ENCODE results near the gene LIMD2.
"Not testable (repeated sequence)": the region's sequence is repeated elsewhere in the genome, so short reads cannot be mapped to it uniquely, and the experiment has no call there.

LIMD2 gene

GRCh38 chr17:63699638-63700527, at the start of gene LIMD2:
Gene LIMD2, minus strand, starts transcription at chr17:63700125. Its CDS starts 827 bp downstream, at chr17:63699298.
- peak; percentile 74 for DNase-seq

GRCh38 chr17:63741408-63742173, 41.7 kb upstream of the LIMD2 start, which contains the start of gene STRADA:
Gene STRADA, minus strand, starts transcription at chr17:63741799. Its CDS starts 13,430 bp downstream, at chr17:63728369.
- peak; percentile 97 for DNase-seq

DNA sequence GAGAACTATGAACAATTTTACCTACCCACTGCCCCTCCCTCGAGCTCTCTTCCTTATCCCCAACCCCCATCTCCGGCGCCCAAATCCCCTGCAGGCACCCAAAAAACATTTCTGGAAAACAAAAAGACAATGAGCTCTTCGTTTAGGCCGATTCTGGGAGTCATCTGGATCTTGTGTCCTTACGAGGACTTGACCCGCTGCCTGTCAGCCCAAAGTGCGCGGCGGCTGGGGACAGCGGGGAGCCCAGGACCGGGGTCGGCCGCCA, 41.1 kb upstream of the LIMD2 start:
- DNase-seq, result no peak

GRCh38 chr17:63740464-63741142, 40.7 kb upstream of the LIMD2 start:
- DNase-seq, result peak; percentile 1

DNA sequence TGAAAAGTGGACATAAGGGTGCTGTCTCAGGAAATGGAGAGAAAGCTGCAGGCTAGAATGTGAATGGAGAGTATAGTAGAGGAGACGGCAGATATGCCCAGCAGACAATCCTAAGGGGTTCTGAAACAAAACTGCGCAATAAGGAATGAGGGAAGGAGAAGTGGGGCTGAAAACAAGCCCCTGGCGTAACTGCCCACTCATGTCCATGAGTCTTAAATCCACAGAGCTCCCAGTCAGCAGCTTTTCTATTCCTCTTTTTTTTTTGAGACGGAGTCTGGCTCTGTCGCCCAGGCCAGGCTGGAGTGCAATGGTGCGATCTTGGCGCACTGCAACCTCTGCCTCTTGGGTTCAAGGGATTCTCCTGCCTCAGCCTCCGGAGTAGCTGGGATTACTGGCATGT, 35.8 kb upstream of the LIMD2 start:
- no peak for DNase-seq

- no peak for DNase-seq
Observed at GRCh38 chr17:63722403-63722802, 22.5 kb upstream of the LIMD2 start.

DNA sequence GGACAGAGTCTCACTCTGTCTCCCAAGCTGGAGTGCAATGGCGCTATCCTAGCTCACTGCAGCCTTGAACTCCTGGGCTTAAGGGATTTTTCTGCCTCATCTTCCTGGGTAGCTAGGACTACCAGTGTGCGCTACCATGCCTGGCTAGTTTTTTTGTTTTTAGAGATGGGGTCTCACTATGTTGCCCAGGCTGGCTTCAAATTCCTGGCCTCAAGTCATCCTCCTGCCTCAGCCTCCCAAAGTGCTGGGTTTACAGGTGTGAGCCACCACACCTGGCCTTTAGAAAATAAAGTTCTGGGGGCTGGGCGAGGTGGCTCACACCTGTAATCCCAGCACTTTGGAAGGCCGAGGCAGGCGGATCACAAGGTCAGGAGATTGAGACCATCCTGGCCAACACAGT, 20.3 kb upstream of the LIMD2 start:
- not testable (repeated sequence) for DNase-seq

DNA sequence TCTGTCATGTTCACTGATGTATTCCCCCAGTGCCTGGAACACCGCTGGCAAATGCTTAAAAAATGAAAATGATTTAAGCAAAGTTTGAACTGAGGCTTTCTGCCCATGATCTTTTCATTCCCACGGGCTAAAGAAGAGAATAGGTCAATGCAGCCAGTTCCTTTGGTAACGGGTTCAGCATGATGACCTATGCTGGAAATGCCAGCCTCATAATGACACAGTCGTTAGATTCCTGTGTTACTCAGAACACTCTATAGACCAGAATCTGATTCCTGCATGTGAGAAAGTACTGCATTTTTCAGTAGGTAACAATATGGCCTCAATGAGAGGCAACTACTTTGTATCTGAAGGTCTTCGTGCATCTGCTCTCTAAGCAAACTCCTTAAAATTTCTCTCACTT, 19.1 kb upstream of the LIMD2 start:
- no peak for DNase-seq

DNA sequence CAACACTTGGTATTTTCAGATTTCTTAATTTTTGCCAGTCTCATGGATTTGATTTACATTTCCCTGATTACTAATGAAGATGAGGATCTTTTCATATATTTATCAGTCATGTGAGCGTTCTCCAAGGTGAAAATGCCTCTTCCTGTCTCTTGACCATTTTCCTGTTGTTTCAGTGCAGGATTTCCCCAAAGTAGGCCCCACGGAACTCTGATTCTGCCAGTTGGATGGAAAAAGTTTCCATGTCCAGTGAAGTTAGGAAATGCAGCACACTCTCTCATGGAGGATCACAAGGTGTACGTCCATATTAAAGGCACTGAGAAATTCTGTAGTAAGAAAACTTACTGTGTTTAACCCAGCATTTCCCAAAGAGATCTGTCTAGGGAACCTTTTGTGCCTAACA, 16.5 kb upstream of the LIMD2 start:
- no peak for DNase-seq

GRCh38 chr17:63714550-63715277, 14.8 kb upstream of the LIMD2 start:
- no peak for DNase-seq

DNA sequence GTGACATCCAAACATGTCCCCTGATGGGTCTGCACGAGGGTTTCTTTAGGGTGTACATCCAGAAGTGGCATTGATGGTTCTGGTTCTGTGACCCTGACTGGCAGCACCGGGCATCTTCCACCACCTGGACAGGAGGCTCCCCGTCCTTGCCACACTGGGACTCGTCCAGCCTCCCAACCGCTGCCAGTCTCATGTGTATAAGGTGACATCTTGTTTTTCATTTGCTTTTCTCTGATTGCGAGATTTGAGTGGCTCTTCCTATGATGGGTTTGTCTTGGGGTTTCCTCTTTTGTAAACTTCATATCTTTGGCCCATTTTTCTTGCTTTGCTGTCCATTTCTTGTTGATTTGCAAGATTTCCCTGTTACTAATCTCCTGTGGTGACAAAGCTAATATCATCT, 9.2 kb upstream of the LIMD2 start:
- DNase-seq, result no peak

DNA sequence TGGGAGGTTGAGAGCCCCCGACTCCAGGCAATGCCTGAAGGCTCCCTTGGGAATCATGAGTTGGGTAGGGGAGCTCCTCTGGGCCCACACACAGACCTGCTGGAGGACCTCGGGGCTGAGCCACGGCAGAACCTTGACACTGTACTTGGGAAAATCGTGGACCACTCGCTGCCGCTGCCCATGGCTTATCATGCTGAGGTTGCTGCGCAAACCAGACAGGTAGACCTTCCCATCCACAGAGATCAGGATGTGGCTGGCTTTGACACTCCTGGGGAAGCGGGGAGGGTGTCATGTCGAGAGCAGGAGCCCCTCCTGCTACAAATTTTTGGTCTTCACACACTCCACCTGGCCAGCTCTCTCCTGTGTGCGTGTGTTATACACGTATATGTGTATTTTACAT, 7.2 kb upstream of the LIMD2 start:
- DNase-seq, result no peak

GRCh38 chr17:63706336-63707082, 6.6 kb upstream of the LIMD2 start:
- no peak for DNase-seq

- DNase-seq, result no peak
Observed at GRCh38 chr17:63705657-63706056, 5.7 kb upstream of the LIMD2 start.

DNA sequence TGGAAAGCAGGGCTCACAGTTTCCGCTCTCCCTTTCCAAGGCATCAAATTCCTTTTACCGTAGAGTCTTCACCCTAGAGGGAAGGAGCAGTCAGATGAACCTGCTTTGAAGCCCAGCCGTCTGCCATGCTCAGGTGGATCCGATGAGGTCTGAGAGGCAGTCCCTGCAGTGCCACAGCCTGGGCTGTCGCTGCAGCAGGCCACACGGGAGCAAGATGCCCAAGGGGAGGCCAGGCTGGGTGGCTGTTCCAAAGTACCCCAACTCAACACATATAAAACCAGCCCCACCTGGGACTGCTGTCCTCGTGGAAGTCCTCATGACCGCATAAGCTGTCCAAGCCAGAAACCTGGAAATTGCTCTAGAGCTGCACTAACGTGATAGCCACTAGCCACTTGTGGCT, 4.9 kb upstream of the LIMD2 start:
- DNase-seq, result no peak

- no peak for DNase-seq
Observed at GRCh38 chr17:63704259-63704576, 4.3 kb upstream of the LIMD2 start.

GRCh38 chr17:63703556-63704258, 3.8 kb upstream of the LIMD2 start:
- no peak for DNase-seq

- DNase-seq, result peak; percentile 43
Observed at GRCh38 chr17:63703029-63703428, 3.1 kb upstream of the LIMD2 start.

GRCh38 chr17:63702721-63703015, 2.7 kb upstream of the LIMD2 start:
- DNase-seq, result peak; percentile 24

GRCh38 chr17:63701868-63702720, 2.2 kb upstream of the LIMD2 start:
- DNase-seq, result no peak

DNA sequence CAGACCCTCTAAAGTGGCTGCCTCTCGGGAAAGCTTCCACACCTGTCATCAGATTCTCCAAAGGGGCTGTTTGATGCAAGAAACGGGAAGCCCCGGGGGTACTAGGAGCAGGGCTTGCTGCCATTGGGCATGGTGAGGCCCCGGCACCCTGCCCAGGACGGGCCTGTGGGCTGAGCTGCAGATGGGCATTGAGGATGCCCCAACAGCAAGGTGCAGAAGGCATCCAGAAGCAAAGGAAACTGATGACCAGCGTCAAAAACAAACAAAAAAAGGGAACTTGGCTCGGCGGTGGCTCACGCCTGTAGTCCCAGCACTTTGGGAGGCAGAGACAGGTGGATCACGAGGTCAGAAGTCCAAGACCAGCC, 1.5 kb upstream of the LIMD2 start:
- no peak for DNase-seq
